Lower leg skin (tissue), 4 donors: ENCODE results near the gene CCDC110. TPM values are rescaled to one million over a fixed set of nuclear protein-coding genes. Genes with fewer than 3 reads are reported as not detected.

ENCODE experiments used
- DNase-seq, 2 donors: peaks; one replicate each; pipeline ENCODE4 v3.0.0-alpha.2; 2019; ENCODE audit warnings: low spot score in 2 of 2
- H3K4me3 ChIP-seq: fragments of 200-600 bp; sonication (generic); 2 replicates; pipeline ENCODE4 v1.5.1; 2017; ENCODE audit warnings: mild to moderate bottlenecking, low read depth; ENCODE audit not compliant: poor library complexity, severe bottlenecking
- CTCF ChIP-seq, 3 donors: fragments of 450-650 bp; IDR thresholded peaks; one replicate each; pipeline ENCODE4 v1.5.1; 2016; ENCODE audit warnings: antibody characterized with exemption in 3 of 3, mild to moderate bottlenecking in 3 of 3, moderate library complexity in 2 of 3
- POLR2A ChIP-seq, 2 donors: fragments of 450-650 bp; IDR thresholded peaks; one replicate each; pipeline ENCODE4 v1.6.1; 2016 to 2017; ENCODE audit warnings: antibody characterized with exemption in 2 of 2, mild to moderate bottlenecking in 1 of 2, moderate library complexity in 1 of 2
- WGBS, 2 donors: methylation state at CpG; one replicate each; pipeline ENCODE4 v1.1.5; 2018; 5-methylcytosine and 5-hydroxymethylcytosine counted together
- intact Hi-C: fragments of 100-400 bp; cut with DNase I; formaldehyde crosslinking; loops from one replicate; pipeline ENCODE4 v1.15.0; 2023; ENCODE audit warnings: low total_unique reads
- total RNA-seq, 4 donors: library from RNA; depleted of rRNA; stranded (reverse); fragments of >200 nt; gene quantifications; one replicate each; pipeline ENCODE4 v1.1.0, GENCODE V29; 2016

Gene CCDC110
- total RNA-seq, 4 donors from 2014 or later = 0.08 to 0.75 (median 0.61) TPM; not detected in 1

DNA sequence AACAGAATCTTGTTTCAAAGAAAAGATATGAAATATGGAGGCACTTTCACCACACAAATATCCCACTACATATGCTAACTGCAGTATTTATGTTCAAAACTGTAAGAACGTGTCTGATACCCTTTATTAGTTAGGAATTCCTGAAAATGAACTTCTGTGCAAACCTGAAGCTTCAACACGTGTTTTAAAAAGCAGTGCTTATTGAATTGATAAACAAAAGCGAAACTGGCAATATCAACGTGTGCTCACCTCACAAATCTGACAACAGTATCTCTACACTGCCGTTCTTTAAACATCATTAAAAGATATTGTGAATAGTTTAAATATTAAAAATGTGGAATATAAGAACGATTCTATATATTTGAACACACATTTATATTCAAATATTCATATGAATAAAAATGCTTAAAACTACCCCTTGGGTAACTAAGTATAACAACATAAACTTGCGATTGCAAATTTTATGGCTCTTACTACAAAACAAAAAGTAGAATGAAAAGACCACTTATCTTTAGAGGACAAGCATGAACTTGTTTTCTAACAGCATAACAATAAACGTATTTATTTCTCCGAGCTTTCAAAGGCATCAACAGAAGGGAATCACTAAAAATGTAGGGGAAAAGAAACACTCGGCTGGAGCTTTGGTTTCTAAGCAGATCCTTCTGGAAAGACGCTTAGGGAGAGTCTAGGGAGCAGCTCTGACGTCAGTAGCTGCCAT is 76.1 kb downstream of the CCDC110 start, which contains the start of gene LRP2BP:
Gene LRP2BP (minus strand): TSS at position 687 of the 718 bp plus-strand sequence. CDS start 17,738 bp downstream, outside the sequence.
- intact Hi-C loops = no loop called here
- no peak for TF ChIP-seq CTCF (IDR thresholded peaks at IDR 0.05)
- no peak for TF ChIP-seq POLR2A (IDR thresholded peaks at IDR 0.05)
- H3K4me3 ChIP-seq = peak within 1 kb of the TSS; percentile 75
- no peak for DNase-seq
- 4 to 5% methylated on average over 12 of the region's 12 CpGs for WGBS, 2 donors

Other genes starting within 250 kb of the CCDC110 start
- 1 to 10 TPM in 2 of 4 donors, under 1 TPM in 2; 0.55 to 1.5 (median 1.2) TPM for gene LRP2BP, start 75.8 kb downstream of the CCDC110 start, total RNA-seq
- 10 to 100 TPM; 16.1 to 30.8 (median 22.1) TPM for gene ANKRD37, start 74.9 kb downstream of the CCDC110 start, total RNA-seq
- 10 to 100 TPM; 24.6 to 53.5 (median 32.4) TPM for gene UFSP2, start 45.8 kb downstream of the CCDC110 start, total RNA-seq
- 10 to 100 TPM; 10.7 to 25.2 (median 21.2) TPM for gene PDLIM3, start 63.8 kb upstream of the CCDC110 start, total RNA-seq